ENCODE results near the gene PRICKLE3.

DNA sequence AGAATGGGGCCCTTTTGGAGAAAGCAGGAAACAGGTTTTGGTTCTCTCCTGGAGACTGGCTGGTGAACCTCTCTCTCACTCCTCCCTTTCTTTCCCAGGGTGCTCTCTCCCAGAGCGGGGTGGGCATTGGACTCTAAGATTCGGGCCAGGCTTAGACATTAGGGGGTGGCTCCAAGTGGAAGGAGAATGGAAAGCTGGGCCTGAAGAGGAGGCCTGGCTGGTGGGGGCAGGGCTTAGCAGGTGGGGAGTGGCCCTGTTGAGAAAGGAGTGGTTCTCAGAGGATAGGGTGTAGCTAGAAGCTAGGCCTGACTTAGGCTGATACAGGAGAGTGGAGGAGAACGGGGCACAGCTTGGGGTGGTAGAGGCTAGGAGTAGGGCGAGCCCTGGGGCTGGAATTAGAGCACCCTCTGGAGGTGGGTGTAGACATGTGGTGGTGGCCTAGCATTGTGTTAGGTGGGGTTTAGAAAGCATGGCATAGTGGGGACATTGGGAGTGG is 8.8 kb downstream of the PRICKLE3 start:
- TF ChIP-seq, protein P1, sequence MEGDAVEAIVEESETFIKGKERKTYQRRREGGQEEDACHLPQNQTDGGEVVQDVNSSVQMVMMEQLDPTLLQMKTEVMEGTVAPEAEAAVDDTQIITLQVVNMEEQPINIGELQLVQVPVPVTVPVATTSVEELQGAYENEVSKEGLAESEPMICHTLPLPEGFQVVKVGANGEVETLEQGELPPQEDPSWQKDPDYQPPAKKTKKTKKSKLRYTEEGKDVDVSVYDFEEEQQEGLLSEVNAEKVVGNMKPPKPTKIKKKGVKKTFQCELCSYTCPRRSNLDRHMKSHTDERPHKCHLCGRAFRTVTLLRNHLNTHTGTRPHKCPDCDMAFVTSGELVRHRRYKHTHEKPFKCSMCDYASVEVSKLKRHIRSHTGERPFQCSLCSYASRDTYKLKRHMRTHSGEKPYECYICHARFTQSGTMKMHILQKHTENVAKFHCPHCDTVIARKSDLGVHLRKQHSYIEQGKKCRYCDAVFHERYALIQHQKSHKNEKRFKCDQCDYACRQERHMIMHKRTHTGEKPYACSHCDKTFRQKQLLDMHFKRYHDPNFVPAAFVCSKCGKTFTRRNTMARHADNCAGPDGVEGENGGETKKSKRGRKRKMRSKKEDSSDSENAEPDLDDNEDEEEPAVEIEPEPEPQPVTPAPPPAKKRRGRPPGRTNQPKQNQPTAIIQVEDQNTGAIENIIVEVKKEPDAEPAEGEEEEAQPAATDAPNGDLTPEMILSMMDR (IDR thresholded peaks at IDR 0.05), result no peak
- no peak for TF ChIP-seq POLR2A (IDR thresholded peaks at IDR 0.05)
